MV-4-11 (cell line): ENCODE data around the gene RET.

Source experiments
- DNase-seq: peaks from one replicate; lab custom pipeline; 2025; lab: John Stamatoyannopoulos, UW

The RET gene

GRCh38 chr10:43044961-43045621 lies 31.8 kb upstream of the RET start:
- DNase-seq = no peak

- no peak for DNase-seq
These were observed 31.1 kb upstream of the RET start for GRCh38 chr10:43045631-43046287.

GRCh38 chr10:43046288-43046991 lies 30.4 kb upstream of the RET start:
- no peak for DNase-seq

GRCh38 chr10:43047288-43047970 lies 29.4 kb upstream of the RET start:
- DNase-seq = no peak

- DNase-seq = no peak
These were observed 28.4 kb upstream of the RET start for GRCh38 chr10:43048301-43049051.

- no peak for DNase-seq
These were observed 27.8 kb upstream of the RET start for GRCh38 chr10:43049081-43049551.

- no peak for DNase-seq
These were observed 26.9 kb upstream of the RET start for GRCh38 chr10:43050011-43050410.

- DNase-seq = no peak
These were observed 23.0 kb upstream of the RET start for GRCh38 chr10:43053825-43054224.

GRCh38 chr10:43054593-43054992 lies 22.3 kb upstream of the RET start:
- no peak for DNase-seq

- DNase-seq = no peak
These were observed 21.7 kb upstream of the RET start for GRCh38 chr10:43055217-43055616.

- no peak for DNase-seq
These were observed 20.8 kb upstream of the RET start for GRCh38 chr10:43055991-43056567.

- DNase-seq = no peak
These were observed 20.3 kb upstream of the RET start for GRCh38 chr10:43056568-43057011.

GRCh38 chr10:43057231-43057711 lies 19.6 kb upstream of the RET start:
- no peak for DNase-seq

GRCh38 chr10:43057831-43058340 lies 19.0 kb upstream of the RET start:
- DNase-seq = no peak

GRCh38 chr10:43058716-43059335 lies 18.0 kb upstream of the RET start:
- DNase-seq = no peak

- DNase-seq = no peak
These were observed 17.5 kb upstream of the RET start for GRCh38 chr10:43059336-43059720.

GRCh38 chr10:43059828-43060227 lies 17.0 kb upstream of the RET start:
- no peak for DNase-seq

- DNase-seq = no peak
These were observed 16.6 kb upstream of the RET start for GRCh38 chr10:43060291-43060690.

GRCh38 chr10:43061331-43061730 lies 15.5 kb upstream of the RET start:
- no peak for DNase-seq

GRCh38 chr10:43061760-43062159 lies 15.1 kb upstream of the RET start:
- no peak for DNase-seq
